Smooth muscle cell (in vitro differentiated cells): ENCODE measurements around the gene PA2G4. TPM values are rescaled to one million over a fixed set of nuclear protein-coding genes. Genes with fewer than 3 reads are reported as not detected.

Source experiments
- DNase-seq: peaks from one replicate; lab custom pipeline; 2025; ENCODE audit not compliant: unreplicated experiment; lab: John Stamatoyannopoulos, UW
- H2AFZ ChIP-seq: fragments of 200-600 bp; sonication (generic); 2 replicates; pipeline ENCODE4 v1.6.0; 2016; ENCODE audit warnings: antibody characterized with exemption, low read depth, mild to moderate bottlenecking
- H3F3A ChIP-seq: fragments of 200-600 bp; sonication (generic); 2 replicates; pipeline ENCODE4 v1.6.0; 2017; ENCODE audit warnings: antibody characterized with exemption, low read depth
- H3K27ac ChIP-seq: fragments of 200-600 bp; sonication (generic); 2 replicates; pipeline ENCODE4 v1.5.1; 2016; ENCODE audit warnings: low read depth, mild to moderate bottlenecking
- H3K27me3 ChIP-seq: fragments of 200-600 bp; sonication (generic); 2 replicates; pipeline ENCODE4 v1.6.1; 2016; ENCODE audit warnings: low read depth, mild to moderate bottlenecking
- H3K36me3 ChIP-seq: fragments of 200-600 bp; sonication (generic); 2 replicates; pipeline ENCODE4 v1.5.1; 2016; ENCODE audit warnings: low read depth
- H3K4me1 ChIP-seq: fragments of 200-600 bp; sonication (generic); 2 replicates; pipeline ENCODE4 v1.5.1; 2016; ENCODE audit warnings: low read depth
- H3K4me2 ChIP-seq: fragments of 200-600 bp; sonication (generic); 2 replicates; pipeline ENCODE4 v1.6.0; 2016; ENCODE audit warnings: mild to moderate bottlenecking
- H3K4me3 ChIP-seq: fragments of 200-600 bp; sonication (generic); 2 replicates; pipeline ENCODE4 v1.5.1; 2016; ENCODE audit warnings: mild to moderate bottlenecking
- H3K79me2 ChIP-seq: fragments of 200-600 bp; sonication (generic); 2 replicates; pipeline ENCODE4 v1.6.0; 2016; ENCODE audit warnings: low read depth, mild to moderate bottlenecking
- H3K9ac ChIP-seq: fragments of 200-600 bp; sonication (generic); 2 replicates; pipeline ENCODE4 v1.6.0; 2016; ENCODE audit warnings: low read depth
- H3K9me3 ChIP-seq: fragments of 200-600 bp; sonication (generic); replicated peaks from 2 replicates; pipeline ENCODE4 v1.5.1; 2016; ENCODE audit warnings: low read depth
- H4K20me1 ChIP-seq: fragments of 200-600 bp; sonication (generic); 2 replicates; pipeline ENCODE4 v1.6.0; 2016; ENCODE audit warnings: low read depth
- CTCF ChIP-seq: fragments of 200-600 bp; sonication (generic); IDR thresholded peaks from 2 replicates; pipeline ENCODE4 v1.5.1; 2017; ENCODE audit warnings: borderline replicate concordance, mild to moderate bottlenecking, antibody characterized with exemption; ENCODE audit not compliant: insufficient read depth, poor library complexity, severe bottlenecking
- WGBS: methylation state at CpG from one replicate; pipeline ENCODE4 v1.1.7; 2016; ENCODE audit warnings: low lambda C conversion rate; 5-methylcytosine and 5-hydroxymethylcytosine counted together
- polyA plus RNA-seq: library from polyadenylated mRNA; unstranded; fragments of >200 nt; fragmentation: Nextera tagmentation; extraction: Ambion mirVana; gene quantifications from 2 replicates; pipeline ENCODE4 v1.2.1, GENCODE V29; 2016
- total RNA-seq: library from RNA; depleted of rRNA; stranded (reverse); fragments of >200 nt; gene quantifications from 2 replicates; pipeline ENCODE4 v1.2.3, GENCODE V29; 2014

PA2G4 gene
- total and polyA plus RNA-seq, 2 experiments from 2014 or later = 99.8 to 118 TPM

GRCh38 chr12:56124133-56124532, 19.8 kb downstream of the PA2G4 start:
- Histone ChIP-seq H3K36me3 (no peaks in the 10 kb centered on the region), H3K4me3 (no peak overlapping the region), H4K20me1 (peaks cover 5% of the 10 kb centered on the region), H3F3A (peaks cover 14% of the 10 kb centered on the region), H2AFZ (no peak overlapping the region), H3K27me3 (no peaks in the 10 kb centered on the region), H3K79me2 (peaks cover 4% of the 10 kb centered on the region), H3K27ac (no peak overlapping the region), H3K4me1 (peaks cover 19% of the 10 kb centered on the region), H3K4me2 (no peak overlapping the region), H3K9me3 (no peaks in the 10 kb centered on the region), H3K9ac (no peak overlapping the region)
- no peak for TF ChIP-seq CTCF
- WGBS = 97% methylated on average over 4 of the region's 4 CpGs
- no peak for DNase-seq

GRCh38 chr12:56126732-56127239, 22.4 kb downstream of the PA2G4 start:
- Histone ChIP-seq H4K20me1 (no peaks in the 10 kb centered on the region), H2AFZ (no peak overlapping the region), H3K4me3 (no peak overlapping the region), H3K79me2 (peaks cover 14% of the 10 kb centered on the region), H3K27ac (peak overlapping the region; percentile 92), H3F3A (peaks cover 14% of the 10 kb centered on the region), H3K9me3 (no peaks in the 10 kb centered on the region), H3K9ac (peak overlapping the region; percentile 75), H3K36me3 (no peaks in the 10 kb centered on the region), H3K4me1 (peaks cover 21% of the 10 kb centered on the region), H3K4me2 (peak overlapping the region; percentile 89), H3K27me3 (no peaks in the 10 kb centered on the region)
- no peak for TF ChIP-seq CTCF
- DNase-seq = no peak
- WGBS = 94% methylated on average over 3 of the region's 3 CpGs

- Histone ChIP-seq H3K36me3 (no peaks in the 10 kb centered on the region), H4K20me1 (no peaks in the 10 kb centered on the region), H3F3A (peaks cover 14% of the 10 kb centered on the region), H3K9ac (peak overlapping the region; percentile 75), H3K27me3 (no peaks in the 10 kb centered on the region), H3K4me2 (peak overlapping the region; percentile 89), H3K4me3 (peak overlapping the region; percentile 82), H3K9me3 (no peaks in the 10 kb centered on the region), H2AFZ (no peak overlapping the region), H3K27ac (peak overlapping the region; percentile 92), H3K79me2 (peaks cover 14% of the 10 kb centered on the region), H3K4me1 (peaks cover 21% of the 10 kb centered on the region)
- TF ChIP-seq CTCF = no peak
- DNase-seq = no peak
- 2% methylated on average over 8 of the region's 8 CpGs for WGBS
Measured at GRCh38 chr12:56127485-56127887, 23.1 kb downstream of the PA2G4 start.
